Aorta (tissue), 5 donors: ENCODE measurements around the gene NCOA3. TPM values are rescaled to one million over a fixed set of nuclear protein-coding genes. Genes with fewer than 3 reads are reported as not detected.
A peak's percentile ranks its signal among the peaks of the same experiment; 100 is the strongest.

Experiments
- ATAC-seq: fragments of 200-7000 bp; cut with Tn5 transposase; one replicate; pipeline ENCODE4 v1.9.1; 2022; ENCODE audit warnings: moderate library complexity; ENCODE audit not compliant: low FRiP score
- DNase-seq, 2 donors: peaks; one replicate each; pipeline ENCODE4 v3.0.0-alpha.2; 2020
- H3K27ac ChIP-seq, 2 donors: one replicate each; pipeline ENCODE4 v1.5.1; 2013; ENCODE audit warnings: low read length in 2 of 2, mild to moderate bottlenecking in 2 of 2, moderate library complexity in 2 of 2, control low read depth in 1 of 2, inconsistent platforms in 1 of 2, low read depth in 1 of 2
- H3K27me3 ChIP-seq, 2 donors: one replicate each; pipeline ENCODE4 v1.6.1; 2013; ENCODE audit warnings: control low read depth in 1 of 2, low read length in 1 of 2, mild to moderate bottlenecking in 1 of 2, moderate library complexity in 1 of 2; ENCODE audit not compliant: insufficient read depth in 2 of 2, control insufficient read depth in 1 of 2
- H3K36me3 ChIP-seq, 2 donors: one replicate each; pipeline ENCODE4 v1.6.1; 2013; ENCODE audit warnings: control low read depth in 1 of 2, low read length in 1 of 2, mild to moderate bottlenecking in 1 of 2; ENCODE audit not compliant: insufficient read depth in 2 of 2, control insufficient read depth in 1 of 2
- H3K4me1 ChIP-seq, 2 donors: one replicate each; pipeline ENCODE4 v1.6.1; 2013; ENCODE audit warnings: low read length in 2 of 2, control low read depth in 1 of 2, mild to moderate bottlenecking in 1 of 2, moderate library complexity in 1 of 2; ENCODE audit not compliant: insufficient read depth in 2 of 2, control insufficient read depth in 1 of 2
- H3K4me3 ChIP-seq, 2 donors: one replicate each; pipeline ENCODE4 v1.5.1; 2013; ENCODE audit warnings: low read length in 2 of 2, control low read depth in 1 of 2, mild to moderate bottlenecking in 1 of 2
- H3K9me3 ChIP-seq: one replicate; pipeline ENCODE4 v1.6.1; 2013; ENCODE audit warnings: mild to moderate bottlenecking, low read length; ENCODE audit not compliant: control insufficient read depth
- WGBS, 2 donors: extraction: QIAGEN DNeasy Blood & Tissue Kit; methylation state at CpG; one replicate each; pipeline ENCODE4 v1.1.7; 2013; 5-methylcytosine and 5-hydroxymethylcytosine counted together
- intact Hi-C, 2 donors: fragments of 100-400 bp; cut with DNase I; formaldehyde crosslinking; loops; one replicate each; pipeline versions ENCODE4 v1.14.2 to v1.15.0; 2022
- long read RNA-seq, 2 donors: library from polyadenylated mRNA; unstranded; transcript quantifications; one replicate each; pipeline ENCODE4 v2.0.0, GENCODE V29; 2020 to 2021
- polyA plus RNA-seq, 2 donors: library from polyadenylated mRNA; stranded (reverse); fragments of 200-250 nt; gene quantifications; one replicate each; pipeline ENCODE4 v1.2.3, GENCODE V29; 2013
- total RNA-seq, 2 donors: library from RNA; stranded (reverse); fragmentation: NEBNext Ultra II Directional; extraction: Animal tissue kit (Norgen Biotek cat#: 25700); gene quantifications; one replicate each; pipeline ENCODE4 v1.2.1, GENCODE V29; 2021
- donor health status: healthy with polysubstance abuse.
- donor health status: Bipolar disorder and iron deficiency.
- donor health status: DM: no; HTN: no; CAD: no.
- donor health status: DM: no; HTN: no; CAD: no.
- donor health status: DM: yes; HTN: yes; CAD: no.

The NCOA3 gene
- total RNA-seq (10 to 100 TPM; 42.6 to 53.7 TPM), polyA plus RNA-seq (10 to 100 TPM in 1 of 2 donors, 1 to 10 TPM in 1; 4.8 to 12.7 TPM)
- long read RNA-seq, donor 1, partial matches to known transcripts: 6 of 24 reads
- long read RNA-seq, donor 1, other reads (novel, unspliced or antisense): 18 of 24 reads
- long read RNA-seq, donor 2, partial matches to known transcripts: 5 of 21 reads
- long read RNA-seq, donor 2, other reads (novel, unspliced or antisense): 16 of 21 reads

GRCh38 chr20:47501482-47502270 is at the start of gene NCOA3:
Gene NCOA3 (plus strand): TSS chr20:47501887. CDS start chr20:47622248, 120,361 bp downstream.
- intact Hi-C loops: loop anchor here (5.0 to 10.0 kb wide), 5 partner anchors 34 to 119 kb away; no protein-coding TSS in a partner anchor
- Histone ChIP-seq H3K4me1 (no peaks in the 10 kb centered on the region), H3K9me3 (no peaks in the 10 kb centered on the region), H3K4me3 (peak within 1 kb of the TSS; percentile 86 to 96), H3K27ac (peak within 1 kb of the TSS; percentile 32 to 88), H3K36me3 (no peaks in the 10 kb centered on the region), H3K27me3 (no peaks in the 10 kb centered on the region)
- peak; percentile 97 to 98 for DNase-seq
- WGBS, 2 donors: 1% methylated on average over 72 to 74 of the region's 74 CpGs
- ATAC-seq: peak; percentile 97

- Histone ChIP-seq H3K4me1 (peaks cover 0 to 2% of the 10 kb centered on the region in 2 donors), H3K4me3 (no peak overlapping the region), H3K27me3 (no peaks in the 10 kb centered on the region), H3K27ac (no peak overlapping the region), H3K9me3 (no peaks in the 10 kb centered on the region), H3K36me3 (no peaks in the 10 kb centered on the region)
- intact Hi-C loops: no loop called here
- no peak for ATAC-seq
- 89 to 93% methylated on average over 1 of the region's 1 CpG for WGBS, 2 donors
- DNase-seq: no peak
These were observed 48.9 kb upstream of the NCOA3 start for GRCh38 chr20:47452736-47453161.

DNA sequence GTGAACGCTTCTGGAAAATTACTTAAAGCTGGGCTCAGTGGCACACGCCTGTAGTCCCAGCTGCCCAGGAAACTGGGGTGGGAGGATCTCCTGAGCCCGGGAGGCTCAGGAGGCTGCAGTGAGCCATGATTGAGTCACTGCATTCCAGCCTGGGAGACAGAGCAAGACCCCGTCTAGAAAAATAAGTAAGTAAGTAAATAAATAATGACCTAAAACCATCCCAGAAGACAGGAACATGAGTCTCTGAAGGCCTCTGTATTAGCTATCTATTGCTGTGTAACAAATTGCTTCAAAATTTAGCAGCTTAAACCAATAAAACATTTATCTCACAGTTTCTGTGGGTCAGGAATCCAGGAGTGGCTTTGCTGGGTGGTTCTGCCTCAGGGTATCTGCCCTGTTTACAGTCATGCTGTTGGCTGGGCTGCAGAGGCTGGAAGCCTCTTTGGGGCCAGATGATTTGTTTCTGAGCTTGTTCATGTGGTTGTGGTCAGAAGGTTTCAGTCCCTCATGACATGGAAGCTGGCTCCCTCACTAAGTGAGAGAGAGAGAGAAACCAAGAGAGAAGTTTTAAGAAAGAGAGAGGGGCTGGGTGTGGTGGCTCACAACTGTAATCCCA is 48.4 kb upstream of the NCOA3 start:
- no peak overlapping the region for H3K4me3 ChIP-seq
- no peak overlapping the region for H3K27ac ChIP-seq
- H3K36me3 ChIP-seq: no peaks in the 10 kb centered on the region
- H3K9me3 ChIP-seq: no peaks in the 10 kb centered on the region
- H3K4me1 ChIP-seq: peaks cover 0 to 2% of the 10 kb centered on the region in 2 donors
- ATAC-seq (no peak), DNase-seq (peak in 1 of 2 donors; percentile 66)
- 22 to 27% methylated on average over 4 of the region's 4 CpGs for WGBS, 2 donors
- no peaks in the 10 kb centered on the region for H3K27me3 ChIP-seq
- intact Hi-C loops: no loop called here

DNA sequence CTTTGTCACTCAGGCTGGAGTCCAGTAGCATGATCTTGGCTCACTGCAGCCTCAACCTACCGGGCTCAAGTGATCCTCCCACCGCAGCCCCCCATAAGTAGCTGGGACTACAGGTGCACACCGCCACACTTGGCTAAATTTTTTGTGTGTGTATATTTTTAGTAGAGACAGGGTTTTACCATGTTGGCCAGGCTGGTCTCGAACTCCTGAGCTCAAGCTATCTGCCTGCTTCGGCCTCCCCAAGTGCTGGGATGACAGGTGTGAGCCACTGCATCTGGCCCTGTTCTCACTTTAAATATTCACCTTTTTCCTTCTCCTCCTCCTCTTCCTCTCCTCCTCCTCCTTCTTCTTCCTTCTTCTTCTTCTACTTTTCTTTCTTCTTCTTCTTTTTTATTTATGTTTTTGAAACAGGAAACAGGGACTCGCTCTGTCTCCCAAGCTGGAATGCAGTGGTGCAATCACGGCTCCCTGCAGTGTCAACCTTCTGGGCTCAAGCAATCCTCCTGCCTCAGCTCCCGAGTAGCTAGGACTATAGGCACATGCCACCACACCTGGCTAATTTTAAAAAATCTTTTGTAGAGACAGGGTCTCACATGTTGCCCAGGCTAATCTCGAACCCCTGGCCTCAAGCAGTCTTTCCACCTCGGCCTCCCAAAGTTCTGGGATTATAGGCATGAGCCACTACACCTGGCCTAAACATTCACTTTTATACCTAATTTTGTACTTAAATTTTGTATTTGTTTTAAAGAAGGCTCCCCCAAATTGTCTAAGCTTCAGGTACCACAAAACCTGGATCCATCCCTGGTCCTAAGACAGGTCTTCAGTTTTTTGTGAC is 47.2 kb upstream of the NCOA3 start:
- no peak for DNase-seq
- no peaks in the 10 kb centered on the region for H3K36me3 ChIP-seq
- H3K27ac ChIP-seq: no peak overlapping the region
- intact Hi-C loops: no loop called here
- no peak overlapping the region for H3K4me3 ChIP-seq
- no peaks in the 10 kb centered on the region for H3K27me3 ChIP-seq
- H3K4me1 ChIP-seq: peaks cover 0 to 2% of the 10 kb centered on the region in 2 donors
- ATAC-seq: no peak
- no peaks in the 10 kb centered on the region for H3K9me3 ChIP-seq
- WGBS, 2 donors: 93 to 95% methylated on average over 10 of the region's 10 CpGs

DNA sequence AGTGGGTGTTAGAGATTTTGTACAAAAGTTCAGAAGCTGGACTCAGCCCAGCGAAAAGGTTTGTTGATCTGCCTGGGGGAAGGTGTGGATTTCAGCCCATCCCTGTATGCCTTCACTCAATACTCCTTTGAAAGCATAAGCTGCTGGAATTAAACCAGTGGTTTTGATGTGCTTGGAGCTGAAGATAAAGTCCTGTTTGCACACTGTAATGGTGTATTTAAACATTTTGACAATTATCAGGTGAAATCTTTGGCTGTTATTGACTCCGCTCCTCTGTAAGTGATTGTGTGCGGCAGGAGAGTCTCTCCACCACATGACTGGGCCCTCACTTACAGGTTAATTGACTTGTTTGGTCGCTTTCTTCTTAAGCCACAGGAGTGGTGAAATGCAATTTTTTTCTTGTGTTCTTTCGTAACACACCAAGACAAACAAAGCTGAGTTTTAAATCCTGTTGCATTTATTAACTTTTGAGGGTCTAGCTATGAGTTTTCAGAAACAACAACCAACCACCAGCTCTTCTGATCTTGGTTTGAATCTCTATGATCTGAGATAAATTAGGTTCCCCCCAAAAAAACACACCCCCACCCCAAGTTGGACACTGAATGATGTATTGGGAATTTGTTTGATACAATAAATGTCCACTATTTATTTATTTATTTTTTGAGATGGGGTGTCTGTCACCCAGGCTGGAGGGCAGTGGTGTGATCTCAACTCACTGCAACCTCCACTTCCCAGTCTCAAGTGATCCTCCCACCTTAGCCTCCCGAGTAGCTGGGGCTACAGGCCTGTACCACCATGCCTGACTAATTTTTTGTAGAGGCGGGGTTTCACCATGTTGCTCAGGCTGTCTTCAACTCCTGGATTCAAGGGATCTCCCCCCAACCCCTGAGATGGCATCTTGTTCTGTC is 46.3 kb upstream of the NCOA3 start:
- H3K27me3 ChIP-seq: no peaks in the 10 kb centered on the region
- whole genome bisulfite sequencing, 2 donors: 91 to 95% methylated on average over 7 of the region's 7 CpGs
- H3K4me3 ChIP-seq: no peak overlapping the region
- H3K27ac ChIP-seq: no peak overlapping the region
- H3K36me3 ChIP-seq: no peaks in the 10 kb centered on the region
- no peak for ATAC-seq
- H3K4me1 ChIP-seq: peaks cover 0 to 2% of the 10 kb centered on the region in 2 donors
- no peak for DNase-seq
- intact Hi-C loops: no loop called here
- no peaks in the 10 kb centered on the region for H3K9me3 ChIP-seq

- Histone ChIP-seq H3K4me1 (peaks cover 0 to 2% of the 10 kb centered on the region in 2 donors), H3K27ac (no peak overlapping the region), H3K9me3 (no peaks in the 10 kb centered on the region), H3K27me3 (no peaks in the 10 kb centered on the region), H3K4me3 (no peak overlapping the region), H3K36me3 (no peaks in the 10 kb centered on the region)
- intact Hi-C loops: no loop called here
- DNase-seq (no peak), ATAC-seq (no peak)
- 94 to 95% methylated on average over 8 of the region's 8 CpGs for WGBS, 2 donors
These were observed 45.6 kb upstream of the NCOA3 start for GRCh38 chr20:47456041-47456537.

DNA sequence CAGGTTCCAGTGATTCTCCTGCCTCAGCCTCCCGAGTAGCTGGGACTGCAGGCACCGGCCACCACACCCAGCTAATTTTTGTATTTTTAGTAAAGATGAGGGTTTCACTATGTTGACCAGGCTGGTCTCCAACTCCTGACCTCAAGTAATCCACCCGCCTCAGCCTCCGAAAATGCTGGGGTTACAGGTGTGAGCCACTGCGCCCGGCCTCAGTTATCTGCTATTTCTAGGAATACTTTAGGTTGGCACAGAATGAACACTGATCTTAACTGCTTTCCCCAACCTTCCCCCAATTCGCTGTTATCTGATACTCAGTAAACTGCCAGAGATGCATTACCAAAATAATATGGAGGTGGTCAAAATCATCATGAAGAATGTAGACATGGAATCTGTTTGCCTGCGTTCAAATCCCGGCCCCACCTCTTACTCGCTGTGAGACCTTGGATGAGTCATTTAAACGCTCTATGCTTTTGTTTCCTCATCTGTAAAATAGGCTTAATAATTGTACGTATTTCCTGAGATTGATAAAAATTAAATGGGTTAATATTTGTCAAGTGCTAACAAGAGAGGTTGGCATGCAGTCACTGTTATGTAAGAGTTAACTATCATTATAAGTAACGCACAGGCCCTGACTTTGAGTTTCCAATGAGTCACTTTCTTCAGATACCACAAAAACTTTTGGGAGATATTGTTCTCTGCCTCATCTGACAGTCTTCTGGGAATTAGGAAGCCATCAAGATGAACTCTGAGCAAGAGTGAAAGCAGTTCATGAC is 44.5 kb upstream of the NCOA3 start:
- WGBS, 2 donors: 88% methylated on average over 13 of the region's 13 CpGs
- H3K4me3 ChIP-seq: no peak overlapping the region
- intact Hi-C loops: no loop called here
- no peaks in the 10 kb centered on the region for H3K36me3 ChIP-seq
- ATAC-seq (no peak), DNase-seq (no peak)
- no peaks in the 10 kb centered on the region for H3K9me3 ChIP-seq
- H3K4me1 ChIP-seq: peaks cover 0 to 2% of the 10 kb centered on the region in 2 donors
- H3K27ac ChIP-seq: no peak overlapping the region
- H3K27me3 ChIP-seq: no peaks in the 10 kb centered on the region
